Body of pancreas (tissue), 4 donors: ENCODE results near the gene C5AR1. TPM values are rescaled to one million over a fixed set of nuclear protein-coding genes. Genes with fewer than 3 reads are reported as not detected.
"Not testable (repeated sequence)": the region's sequence is repeated elsewhere in the genome, so short reads cannot be mapped to it uniquely, and the experiment has no call there.

Experiments used
- ATAC-seq: fragments of 150-250 bp; one replicate; pipeline ENCODE4 v1.9.1; 2016
- DNase-seq, 4 donors: peaks; one replicate each; pipeline ENCODE4 v3.0.0-alpha.2; 2019
- H3K27ac ChIP-seq, 4 donors: fragments of 200-600 bp; sonication (generic); 1 replicate in 3 of 4; 2 replicates in 1 of 4; pipeline versions ENCODE4 v1.5.1 to v1.6.1; 2016 to 2019; ENCODE audit warnings: mild to moderate bottlenecking in 1 of 4, mixed read lengths in 1 of 4, moderate library complexity in 1 of 4
- H3K27me3 ChIP-seq, 2 donors: fragments of 200-600 bp; sonication (generic); one replicate each; pipeline ENCODE4 v1.6.0; 2016; ENCODE audit warnings: mild to moderate bottlenecking in 1 of 2
- H3K36me3 ChIP-seq, 2 donors: fragments of 200-600 bp; sonication (generic); replicated peaks in 1 of 2; 2 replicates each; pipeline ENCODE4 v1.5.1; 2016; ENCODE audit warnings: low read depth in 2 of 2; ENCODE audit not compliant: insufficient read depth in 1 of 2
- H3K4me1 ChIP-seq: fragments of 200-600 bp; sonication (generic); one replicate; pipeline ENCODE4 v1.6.0; 2016
- H3K4me3 ChIP-seq, 2 donors: fragments of 200-600 bp; sonication (generic); 1 replicate in 1 of 2; 2 replicates in 1 of 2; pipeline ENCODE4 v1.5.1; 2016 to 2019
- H3K9me3 ChIP-seq, 3 donors: fragments of 200-600 bp; sonication (generic); 1 replicate in 2 of 3; 2 replicates in 1 of 3; pipeline ENCODE4 v1.5.1; 2016
- CTCF ChIP-seq, 7 experiments: fragments of 450-650 bp in 4 of 7; fragments of 200-600 bp in 3 of 7; sonication (generic) in 3 of 7; IDR thresholded peaks; one replicate each; pipeline ENCODE4 v1.5.1; 2016 to 2019; ENCODE audit warnings: antibody characterized with exemption in 7 of 7
- POLR2A ChIP-seq, 3 donors: fragments of 450-650 bp; IDR thresholded peaks; one replicate each; pipeline ENCODE4 v1.6.1; 2016; ENCODE audit warnings: antibody characterized with exemption in 3 of 3, mild to moderate bottlenecking in 2 of 3
- WGBS, 2 donors: methylation state at CpG; one replicate each; pipeline ENCODE4 v1.1.5; 2017; 5-methylcytosine and 5-hydroxymethylcytosine counted together
- intact Hi-C: fragments of 100-400 bp; cut with DNase I; formaldehyde crosslinking; loops from one replicate; pipeline ENCODE4 v1.15.1; 2023
- total RNA-seq, 2 donors: library from RNA; depleted of rRNA; stranded (reverse); fragments of >200 nt; gene quantifications; one replicate each; pipeline ENCODE4 v1.1.0, GENCODE V29; 2016

The C5AR1 gene
- total RNA-seq, 2 donors from 2014 or later, result 2.6 to 5.4 TPM

DNA sequence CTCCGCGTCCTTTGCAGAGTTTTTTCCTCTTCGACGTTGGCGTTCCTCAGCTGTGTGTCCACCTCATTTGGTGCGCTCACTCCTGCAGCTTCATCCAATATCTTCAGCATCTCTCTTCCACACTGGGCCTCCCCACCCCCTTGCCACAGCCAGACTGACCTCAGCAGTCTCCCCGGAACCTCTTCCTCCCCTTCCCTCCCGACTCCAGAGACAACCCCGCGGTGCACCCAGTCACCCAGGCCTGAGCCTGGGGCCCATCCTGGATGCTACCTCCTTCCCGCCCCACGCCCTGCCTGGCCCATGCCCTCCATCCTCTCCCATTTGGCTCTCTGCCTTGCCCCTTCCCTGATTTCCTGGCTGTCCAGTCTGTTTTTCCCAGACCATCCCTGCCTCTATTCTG lies 14.2 kb downstream of the C5AR1 start:
- Histone ChIP-seq H3K27ac (peak overlapping the region in 2 of 4 donors; percentile 6 to 58), H3K36me3 (no peaks in the 10 kb centered on the region), H3K9me3 (no peaks in the 10 kb centered on the region), H3K27me3 (no peaks in the 10 kb centered on the region), H3K4me1 (no peaks in the 10 kb centered on the region), H3K4me3 (no peak overlapping the region)
- intact Hi-C loops, result no loop called here
- DNase-seq (peak in 1 of 4 donors; percentile 42), ATAC-seq (no peak)
- TF ChIP-seq CTCF (IDR thresholded peaks at IDR 0.05) (no peak), POLR2A (IDR thresholded peaks at IDR 0.05) (no peak)
- WGBS, 2 donors, result 73 to 77% methylated on average over 12 of the region's 12 CpGs

DNA sequence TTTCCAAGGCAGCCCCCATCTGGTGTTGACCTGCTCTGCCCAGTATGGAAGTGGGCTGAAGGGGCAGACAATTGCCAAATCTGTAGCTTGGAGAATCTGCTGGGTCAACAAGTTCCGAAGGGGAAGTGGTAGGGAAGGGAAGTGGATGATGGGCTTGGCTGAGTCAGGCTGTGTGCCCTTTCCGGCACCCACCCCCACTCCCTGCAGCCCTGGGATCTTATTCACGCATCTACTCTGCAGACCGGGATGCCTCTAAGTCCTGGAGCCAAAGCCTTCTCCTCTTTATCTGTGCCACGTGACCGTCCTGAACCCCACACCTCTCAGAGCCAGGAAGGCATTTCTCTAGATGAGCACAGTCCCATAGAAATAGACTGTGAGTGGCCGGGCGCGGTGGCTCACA lies 14.8 kb downstream of the C5AR1 start:
- Histone ChIP-seq H3K27ac (peak overlapping the region in 1 of 4 donors; percentile 58), H3K27me3 (no peaks in the 10 kb centered on the region), H3K9me3 (no peaks in the 10 kb centered on the region), H3K4me1 (no peaks in the 10 kb centered on the region), H3K4me3 (no peak overlapping the region), H3K36me3 (no peaks in the 10 kb centered on the region)
- ATAC-seq, result peak; percentile 12
- TF ChIP-seq CTCF (IDR thresholded peaks at IDR 0.05), result no peak
- TF ChIP-seq POLR2A (IDR thresholded peaks at IDR 0.05), result peak in 1 of 3 donors; percentile 43
- peak in 2 of 4 donors; percentile 13 to 74 for DNase-seq
- 48 to 49% methylated on average over 6 to 9 of the region's 9 CpGs for WGBS, 2 donors
- intact Hi-C loops, result no loop called here

DNA sequence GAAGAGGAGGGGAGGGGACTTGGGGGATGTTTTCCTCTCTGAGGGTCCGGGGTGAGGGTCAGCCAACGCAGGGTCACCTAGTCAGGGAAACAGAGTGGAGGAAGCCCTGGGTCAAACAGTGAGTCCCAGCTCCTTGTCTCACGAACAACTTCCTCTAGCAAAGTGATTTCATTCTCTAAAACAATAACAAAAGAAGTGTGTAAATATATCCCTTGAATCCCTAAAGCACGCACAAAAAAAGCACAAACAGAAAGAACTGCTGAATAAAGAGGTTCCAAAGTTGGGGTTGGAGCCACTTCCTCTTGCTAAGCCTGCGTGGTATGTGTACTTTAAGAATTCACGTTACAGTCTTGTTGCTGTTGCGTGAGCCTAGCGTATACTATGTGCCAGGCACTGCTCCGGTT lies 20.8 kb downstream of the C5AR1 start:
- intact Hi-C loops, result no loop called here
- H3K4me3 ChIP-seq, result no peak overlapping the region

DNA sequence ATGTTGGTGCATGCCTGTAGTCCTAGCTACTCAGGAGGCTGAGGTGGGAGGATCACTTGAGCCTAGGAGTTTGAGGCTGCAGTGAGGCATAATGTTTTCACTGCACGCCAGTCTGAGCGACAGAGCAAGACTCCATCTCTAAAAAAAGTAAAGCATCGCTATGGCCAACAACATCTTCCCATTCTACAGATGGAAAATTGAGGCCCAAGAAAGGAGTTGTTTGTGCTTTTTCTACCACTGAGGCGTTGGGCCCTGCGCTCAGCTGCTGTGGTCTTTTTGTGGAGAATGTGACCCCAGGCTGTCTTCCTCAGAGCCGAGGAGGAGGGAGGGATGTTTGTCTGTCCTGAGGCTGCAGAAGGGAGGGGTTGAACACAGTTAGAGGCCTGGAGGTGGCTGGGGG lies 21.8 kb downstream of the C5AR1 start:
- intact Hi-C loops, result no loop called here
- Histone ChIP-seq H3K9me3 (no peaks in the 10 kb centered on the region), H3K27ac (peak overlapping the region in 1 of 4 donors; percentile 75), H3K4me3 (no peak overlapping the region), H3K4me1 (no peaks in the 10 kb centered on the region), H3K36me3 (no peaks in the 10 kb centered on the region), H3K27me3 (no peaks in the 10 kb centered on the region)
- 74 to 84% methylated on average over 6 of the region's 6 CpGs for WGBS, 2 donors
- no peak for TF ChIP-seq POLR2A (IDR thresholded peaks at IDR 0.05)
- TF ChIP-seq CTCF (IDR thresholded peaks at IDR 0.05), result no peak
- DNase-seq (no peak), ATAC-seq (no peak)

More for the DNA sequence above, 20.8 kb downstream of the C5AR1 start:
- DNase-seq, result peak in 1 of 4 donors; percentile 61
- TF ChIP-seq CTCF (IDR thresholded peaks at IDR 0.05) (no peak), POLR2A (IDR thresholded peaks at IDR 0.05) (no peak)
- H3K4me1 ChIP-seq, result no peaks in the 10 kb centered on the region
- ATAC-seq, result no peak
- no peaks in the 10 kb centered on the region for H3K9me3 ChIP-seq
- WGBS, 2 donors, result 46 to 48% methylated on average over 9 of the region's 9 CpGs
- no peaks in the 10 kb centered on the region for H3K27me3 ChIP-seq
- H3K36me3 ChIP-seq, result no peaks in the 10 kb centered on the region
- peak overlapping the region in 1 of 4 donors; percentile 75 for H3K27ac ChIP-seq

GRCh38 chr19:47331931-47332547 lies 22.4 kb downstream of the C5AR1 start, which contains the start of gene C5AR2:
Gene C5AR2, plus strand, starts transcription at chr19:47332175. Its CDS starts 8,625 bp downstream, at chr19:47340800.
- H3K27ac ChIP-seq, result peak within 1 kb of the TSS in 1 of 4 donors; percentile 75
- intact Hi-C loops, result no loop called here
- no peaks in the 10 kb centered on the region for H3K36me3 ChIP-seq
- no peak for ATAC-seq
- DNase-seq, result peak in 1 of 4 donors; percentile 47
- TF ChIP-seq POLR2A (IDR thresholded peaks at IDR 0.05) (no peak), CTCF (IDR thresholded peaks at IDR 0.05) (no peak)
- no peaks in the 10 kb centered on the region for H3K4me1 ChIP-seq
- no peak within 1 kb of the TSS for H3K4me3 ChIP-seq
- WGBS, 2 donors, result 34 to 42% methylated on average over 16 to 18 of the region's 18 CpGs
- H3K9me3 ChIP-seq, result no peaks in the 10 kb centered on the region
- no peaks in the 10 kb centered on the region for H3K27me3 ChIP-seq

- H3K9me3 ChIP-seq, H3K4me3 ChIP-seq, intact Hi-C loops, H3K27me3 ChIP-seq, H3K36me3 ChIP-seq, H3K4me1 ChIP-seq, ATAC-seq: not testable (repeated sequence)
- peak overlapping the region in 1 of 4 donors; percentile 39 for H3K27ac ChIP-seq
- WGBS, 2 donors, result 64 to 74% methylated on average over 12 to 18 of the region's 18 CpGs
- DNase-seq, result peak in 2 of 4 donors; percentile 34 to 77
These were observed 27.4 kb downstream of the C5AR1 start for GRCh38 chr19:47336765-47337718.
